GM23338 (cell line): ENCODE data around the gene CAT. TPM values are rescaled to one million over a fixed set of nuclear protein-coding genes. Genes with fewer than 3 reads are reported as not detected.

Experiments
- ATAC-seq: fragments of 200-7000 bp; cut with Tn5 transposase; 3 replicates; pipeline ENCODE4 v1.9.1; 2020
- DNase-seq: peaks from one replicate; pipeline ENCODE4 v3.0.0-alpha.2; 2015; ENCODE audit warnings: low spot score
- H2AFZ ChIP-seq: fragments of 200-600 bp; sonication (generic); 2 replicates; pipeline ENCODE4 v1.8.0; 2016; ENCODE audit warnings: antibody characterized with exemption, mild to moderate bottlenecking, moderate library complexity
- H3F3A ChIP-seq: fragments of 200-600 bp; sonication (generic); replicated peaks from 2 replicates; pipeline ENCODE4 v1.8.0; 2017; ENCODE audit warnings: antibody characterized with exemption, mixed run types, low read depth
- H3K27ac ChIP-seq: fragments of 200-600 bp; sonication (generic); 2 replicates; pipeline ENCODE4 v1.6.1; 2016; ENCODE audit warnings: low read depth
- H3K27me3 ChIP-seq: fragments of 200-600 bp; sonication (generic); 2 replicates; pipeline ENCODE4 v1.8.0; 2016; ENCODE audit warnings: mild to moderate bottlenecking, mixed run types, moderate library complexity; ENCODE audit not compliant: insufficient read depth
- H3K36me3 ChIP-seq: fragments of 200-600 bp; sonication (generic); 2 replicates; pipeline ENCODE4 v1.8.0; 2016; ENCODE audit warnings: mild to moderate bottlenecking; ENCODE audit not compliant: insufficient read depth
- H3K4me1 ChIP-seq: fragments of 200-600 bp; sonication (generic); 2 replicates; pipeline ENCODE4 v1.8.0; 2016; ENCODE audit warnings: mild to moderate bottlenecking, moderate library complexity; ENCODE audit not compliant: insufficient read depth
- H3K4me2 ChIP-seq: fragments of 200-600 bp; sonication (generic); 2 replicates; pipeline ENCODE4 v1.7.1; 2017; ENCODE audit warnings: mixed run types
- H3K4me3 ChIP-seq: fragments of 200-600 bp; sonication (generic); 2 replicates; pipeline ENCODE4 v1.6.1; 2016; ENCODE audit warnings: mixed run types
- H3K79me2 ChIP-seq: fragments of 200-600 bp; sonication (generic); replicated peaks from 2 replicates; pipeline ENCODE4 v1.8.0; 2017; ENCODE audit warnings: mild to moderate bottlenecking; ENCODE audit not compliant: insufficient read depth
- H3K9me2 ChIP-seq: fragments of 200-600 bp; sonication (generic); 2 replicates; pipeline ENCODE4 v1.8.0; 2017; ENCODE audit not compliant: insufficient read depth
- H4K20me1 ChIP-seq: fragments of 200-600 bp; sonication (generic); replicated peaks from 2 replicates; pipeline ENCODE4 v1.8.0; 2017; ENCODE audit warnings: mild to moderate bottlenecking; ENCODE audit not compliant: insufficient read depth
- H3K27ac Mint-ChIP-seq: 2 replicates; pipeline ENCODE4 v1.8.0; 2020; ENCODE audit warnings: inconsistent platforms, mild to moderate bottlenecking, moderate library complexity, mixed read lengths
- H3K27me3 Mint-ChIP-seq: 3 replicates; pipeline ENCODE4 v1.8.0; 2022; ENCODE audit warnings: low read depth, mild to moderate bottlenecking, moderate library complexity, mixed read lengths, inconsistent platforms; ENCODE audit not compliant: insufficient read depth, poor library complexity
- H3K36me3 Mint-ChIP-seq: 3 replicates; pipeline ENCODE4 v1.8.0; 2021; ENCODE audit warnings: low read depth, mild to moderate bottlenecking, inconsistent platforms, moderate library complexity, mixed read lengths
- H3K4me1 Mint-ChIP-seq: 3 replicates; pipeline ENCODE4 v1.8.0; 2020; ENCODE audit warnings: mild to moderate bottlenecking, inconsistent platforms, mixed read lengths
- H3K4me3 Mint-ChIP-seq: 3 replicates; pipeline ENCODE4 v1.8.0; 2021; ENCODE audit warnings: moderate library complexity, mild to moderate bottlenecking, inconsistent platforms, mixed read lengths
- H3K9me3 Mint-ChIP-seq: 3 replicates; pipeline ENCODE4 v1.8.0; 2020; ENCODE audit warnings: moderate library complexity, mild to moderate bottlenecking, inconsistent platforms, mixed read lengths
- CREB1 ChIP-seq: fragments of 250-450 bp; sonication (Bioruptor Pico); IDR thresholded peaks from 2 replicates; pipeline ENCODE4 v1.5.0; 2020; ENCODE audit warnings: low read depth, mild to moderate bottlenecking, moderate library complexity
- EZH2phosphoT487 ChIP-seq: fragments of 200-600 bp; sonication (generic); IDR thresholded peaks from one replicate; pipeline ENCODE4 v1.8.1; 2018; ENCODE audit warnings: antibody characterized with exemption; ENCODE audit not compliant: unreplicated experiment
- JUNB ChIP-seq: IDR thresholded peaks from one replicate; pipeline ENCODE4 v1.6.1; 2016; ENCODE audit warnings: antibody characterized with exemption; ENCODE audit not compliant: unreplicated experiment
- NANOG ChIP-seq: IDR thresholded peaks from 2 replicates; pipeline ENCODE4 v1.6.1; 2016; ENCODE audit warnings: antibody characterized with exemption, borderline replicate concordance
- STAT1 ChIP-seq: IDR thresholded peaks from one replicate; pipeline ENCODE4 v1.6.1; 2016; ENCODE audit warnings: antibody characterized with exemption; ENCODE audit not compliant: unreplicated experiment
- ZNF114 ChIP-seq: fragments of 250-450 bp; sonication (Bioruptor Pico); IDR thresholded peaks from 2 replicates; pipeline ENCODE4 v1.5.0; 2020; ENCODE audit warnings: mild to moderate bottlenecking, moderate library complexity
- ZNF331 ChIP-seq: fragments of 250-450 bp; sonication (Bioruptor Pico); IDR thresholded peaks from 2 replicates; pipeline ENCODE4 v1.5.0; 2020; ENCODE audit warnings: low read depth, mild to moderate bottlenecking, moderate library complexity
- polyA plus RNA-seq: library from polyadenylated mRNA; unstranded; fragments of >200 nt; fragmentation: Nextera tagmentation; extraction: Ambion mirVana; gene quantifications from 2 replicates; pipeline ENCODE4 v1.2.1, GENCODE V29; 2016
- total RNA-seq: library from RNA; depleted of rRNA; stranded (reverse); fragments of >200 nt; shearing (Covaris generic); gene quantifications from 2 replicates; pipeline ENCODE4 v1.2.3, GENCODE V29; 2014
- TF ChIP-seq, protein P1 (sequence below): IDR thresholded peaks from 2 replicates; pipeline ENCODE4 v1.6.1; 2016; ENCODE audit warnings: antibody characterized with exemption
- TF ChIP-seq, protein P2 (sequence below): fragments of 250-450 bp; sonication (Bioruptor Pico); IDR thresholded peaks from 2 replicates; pipeline ENCODE4 v1.5.0; 2020; ENCODE audit warnings: mild to moderate bottlenecking, moderate library complexity

Gene CAT
- total and polyA plus RNA-seq, 2 experiments from 2014 or later = 15.9 to 24.0 TPM

DNA sequence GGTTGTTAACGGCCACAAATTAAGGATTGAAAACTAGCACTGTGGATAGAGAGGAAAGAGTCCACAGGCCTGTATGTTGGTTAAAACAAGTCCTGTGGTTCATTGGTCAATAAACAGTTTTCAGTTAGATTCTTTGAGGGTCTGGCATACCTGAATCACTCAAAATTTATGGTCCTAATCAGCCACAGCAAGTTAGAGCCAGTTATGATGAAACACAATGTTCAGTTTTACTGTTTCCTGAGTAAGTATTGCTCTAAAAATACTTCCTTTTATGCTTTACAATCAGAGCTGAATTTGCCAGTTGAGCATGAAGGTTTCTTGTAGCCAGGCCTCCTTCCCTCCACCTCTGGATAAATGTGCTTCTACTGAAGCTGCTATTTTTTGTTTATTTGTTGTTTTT lies 12.9 kb upstream of the CAT start:
- TF ChIP-seq STAT1 = no peak
- TF ChIP-seq ZNF114 (CRISPR knock-in tag) = no peak
- TF ChIP-seq, protein P1, sequence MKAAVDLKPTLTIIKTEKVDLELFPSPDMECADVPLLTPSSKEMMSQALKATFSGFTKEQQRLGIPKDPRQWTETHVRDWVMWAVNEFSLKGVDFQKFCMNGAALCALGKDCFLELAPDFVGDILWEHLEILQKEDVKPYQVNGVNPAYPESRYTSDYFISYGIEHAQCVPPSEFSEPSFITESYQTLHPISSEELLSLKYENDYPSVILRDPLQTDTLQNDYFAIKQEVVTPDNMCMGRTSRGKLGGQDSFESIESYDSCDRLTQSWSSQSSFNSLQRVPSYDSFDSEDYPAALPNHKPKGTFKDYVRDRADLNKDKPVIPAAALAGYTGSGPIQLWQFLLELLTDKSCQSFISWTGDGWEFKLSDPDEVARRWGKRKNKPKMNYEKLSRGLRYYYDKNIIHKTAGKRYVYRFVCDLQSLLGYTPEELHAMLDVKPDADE = no peak
- TF ChIP-seq NANOG = no peak
- H3K4me2 ChIP-seq = no peak overlapping the region
- Mint-ChIP-seq H3K27ac (no peak overlapping the region), H3K4me1 (no peaks in the 10 kb centered on the region), H3K27me3 (no peaks in the 10 kb centered on the region), H3K9me3 (no peaks in the 10 kb centered on the region), H3K4me3 (no peak overlapping the region), H3K36me3 (no peaks in the 10 kb centered on the region)
- ATAC-seq = no peak
- H3K79me2 ChIP-seq = no peaks in the 10 kb centered on the region
- H3K9me2 ChIP-seq = no peaks in the 10 kb centered on the region
- no peak overlapping the region for H2AFZ ChIP-seq
- no peaks in the 10 kb centered on the region for H4K20me1 ChIP-seq
- H3K4me1 ChIP-seq = no peaks in the 10 kb centered on the region
- H3K27me3 ChIP-seq = no peaks in the 10 kb centered on the region
- no peak overlapping the region for H3K4me3 ChIP-seq
- H3K36me3 ChIP-seq = no peaks in the 10 kb centered on the region
- no peak overlapping the region for H3K27ac ChIP-seq
- H3F3A ChIP-seq = no peaks in the 10 kb centered on the region
- DNase-seq = no peak

DNA sequence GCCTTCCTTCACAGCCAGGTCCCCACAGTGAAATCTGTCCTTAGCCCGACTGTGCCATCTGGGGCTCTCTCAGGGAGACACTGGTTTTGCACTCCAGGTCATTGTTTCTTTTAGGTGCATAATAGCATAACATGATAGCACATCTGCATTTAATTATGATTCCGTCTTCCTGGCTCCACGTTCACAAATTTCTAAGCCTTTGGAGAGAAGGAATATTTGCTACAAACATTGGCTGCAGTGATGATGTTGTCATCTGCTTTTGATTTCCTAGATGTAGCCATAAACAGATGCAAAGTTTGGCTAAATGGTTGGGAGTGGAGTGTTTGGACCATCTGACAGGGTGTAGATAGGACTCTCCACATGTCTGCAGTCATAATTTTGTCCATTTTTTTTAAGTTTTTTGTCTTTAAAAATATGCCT lies 12.0 kb upstream of the CAT start:
- ATAC-seq (no peak), DNase-seq (no peak)
- Histone ChIP-seq H3K79me2 (no peaks in the 10 kb centered on the region), H3F3A (no peaks in the 10 kb centered on the region), H2AFZ (no peak overlapping the region), H3K36me3 (no peaks in the 10 kb centered on the region), H3K4me2 (no peak overlapping the region), H3K9me2 (no peaks in the 10 kb centered on the region), H4K20me1 (no peaks in the 10 kb centered on the region), H3K4me1 (no peaks in the 10 kb centered on the region), H3K27ac (no peak overlapping the region), H3K27me3 (no peaks in the 10 kb centered on the region), H3K4me3 (no peak overlapping the region)
- TF ChIP-seq CREB1 (CRISPR knock-in tag) (no peak), EZH2phosphoT487 (no peak), JUNB (no peak), ZNF331 (no peak)
- TF ChIP-seq, protein P2, sequence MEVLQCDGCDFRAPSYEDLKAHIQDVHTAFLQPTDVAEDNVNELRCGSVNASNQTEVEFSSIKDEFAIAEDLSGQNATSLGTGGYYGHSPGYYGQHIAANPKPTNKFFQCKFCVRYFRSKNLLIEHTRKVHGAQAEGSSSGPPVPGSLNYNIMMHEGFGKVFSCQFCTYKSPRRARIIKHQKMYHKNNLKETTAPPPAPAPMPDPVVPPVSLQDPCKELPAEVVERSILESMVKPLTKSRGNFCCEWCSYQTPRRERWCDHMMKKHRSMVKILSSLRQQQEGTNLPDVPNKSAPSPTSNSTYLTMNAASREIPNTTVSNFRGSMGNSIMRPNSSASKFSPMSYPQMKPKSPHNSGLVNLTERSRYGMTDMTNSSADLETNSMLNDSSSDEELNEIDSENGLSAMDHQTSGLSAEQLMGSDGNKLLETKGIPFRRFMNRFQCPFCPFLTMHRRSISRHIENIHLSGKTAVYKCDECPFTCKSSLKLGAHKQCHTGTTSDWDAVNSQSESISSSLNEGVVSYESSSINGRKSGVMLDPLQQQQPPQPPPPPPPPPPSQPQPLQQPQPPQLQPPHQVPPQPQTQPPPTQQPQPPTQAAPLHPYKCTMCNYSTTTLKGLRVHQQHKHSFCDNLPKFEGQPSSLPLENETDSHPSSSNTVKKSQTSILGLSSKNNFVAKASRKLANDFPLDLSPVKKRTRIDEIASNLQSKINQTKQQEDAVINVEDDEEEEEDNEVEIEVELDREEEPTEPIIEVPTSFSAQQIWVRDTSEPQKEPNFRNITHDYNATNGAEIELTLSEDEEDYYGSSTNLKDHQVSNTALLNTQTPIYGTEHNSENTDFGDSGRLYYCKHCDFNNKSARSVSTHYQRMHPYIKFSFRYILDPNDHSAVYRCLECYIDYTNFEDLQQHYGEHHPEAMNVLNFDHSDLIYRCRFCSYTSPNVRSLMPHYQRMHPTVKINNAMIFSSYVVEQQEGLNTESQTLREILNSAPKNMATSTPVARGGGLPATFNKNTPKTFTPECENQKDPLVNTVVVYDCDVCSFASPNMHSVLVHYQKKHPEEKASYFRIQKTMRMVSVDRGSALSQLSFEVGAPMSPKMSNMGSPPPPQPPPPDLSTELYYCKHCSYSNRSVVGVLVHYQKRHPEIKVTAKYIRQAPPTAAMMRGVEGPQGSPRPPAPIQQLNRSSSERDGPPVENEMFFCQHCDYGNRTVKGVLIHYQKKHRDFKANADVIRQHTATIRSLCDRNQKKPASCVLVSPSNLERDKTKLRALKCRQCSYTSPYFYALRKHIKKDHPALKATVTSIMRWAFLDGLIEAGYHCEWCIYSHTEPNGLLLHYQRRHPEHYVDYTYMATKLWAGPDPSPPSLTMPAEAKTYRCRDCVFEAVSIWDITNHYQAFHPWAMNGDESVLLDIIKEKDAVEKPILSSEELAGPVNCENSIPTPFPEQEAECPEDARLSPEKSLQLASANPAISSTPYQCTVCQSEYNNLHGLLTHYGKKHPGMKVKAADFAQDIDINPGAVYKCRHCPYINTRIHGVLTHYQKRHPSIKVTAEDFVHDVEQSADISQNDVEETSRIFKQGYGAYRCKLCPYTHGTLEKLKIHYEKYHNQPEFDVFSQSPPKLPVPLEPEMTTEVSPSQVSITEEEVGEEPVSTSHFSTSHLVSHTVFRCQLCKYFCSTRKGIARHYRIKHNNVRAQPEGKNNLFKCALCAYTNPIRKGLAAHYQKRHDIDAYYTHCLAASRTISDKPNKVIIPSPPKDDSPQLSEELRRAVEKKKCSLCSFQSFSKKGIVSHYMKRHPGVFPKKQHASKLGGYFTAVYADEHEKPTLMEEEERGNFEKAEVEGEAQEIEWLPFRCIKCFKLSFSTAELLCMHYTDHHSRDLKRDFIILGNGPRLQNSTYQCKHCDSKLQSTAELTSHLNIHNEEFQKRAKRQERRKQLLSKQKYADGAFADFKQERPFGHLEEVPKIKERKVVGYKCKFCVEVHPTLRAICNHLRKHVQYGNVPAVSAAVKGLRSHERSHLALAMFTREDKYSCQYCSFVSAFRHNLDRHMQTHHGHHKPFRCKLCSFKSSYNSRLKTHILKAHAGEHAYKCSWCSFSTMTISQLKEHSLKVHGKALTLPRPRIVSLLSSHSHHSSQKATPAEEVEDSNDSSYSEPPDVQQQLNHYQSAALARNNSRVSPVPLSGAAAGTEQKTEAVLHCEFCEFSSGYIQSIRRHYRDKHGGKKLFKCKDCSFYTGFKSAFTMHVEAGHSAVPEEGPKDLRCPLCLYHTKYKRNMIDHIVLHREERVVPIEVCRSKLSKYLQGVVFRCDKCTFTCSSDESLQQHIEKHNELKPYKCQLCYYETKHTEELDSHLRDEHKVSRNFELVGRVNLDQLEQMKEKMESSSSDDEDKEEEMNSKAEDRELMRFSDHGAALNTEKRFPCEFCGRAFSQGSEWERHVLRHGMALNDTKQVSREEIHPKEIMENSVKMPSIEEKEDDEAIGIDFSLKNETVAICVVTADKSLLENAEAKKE (CRISPR knock-in tag) = no peak
- no peaks in the 10 kb centered on the region for H3K9me3 Mint-ChIP-seq
- no peaks in the 10 kb centered on the region for H3K4me1 Mint-ChIP-seq
- no peak overlapping the region for H3K27ac Mint-ChIP-seq
- no peaks in the 10 kb centered on the region for H3K27me3 Mint-ChIP-seq
- no peak overlapping the region for H3K4me3 Mint-ChIP-seq
- no peaks in the 10 kb centered on the region for H3K36me3 Mint-ChIP-seq
